Endothelial cell of hepatic sinusoid (primary cell): ENCODE results near the gene MAP1B.

Experiments
- in situ Hi-C: cut with HindIII; loops from 2 replicates; pipeline ENCODE4 v1.10.0; 2017; ENCODE audit warnings: low sequenced_read_pairs

Gene MAP1B

DNA sequence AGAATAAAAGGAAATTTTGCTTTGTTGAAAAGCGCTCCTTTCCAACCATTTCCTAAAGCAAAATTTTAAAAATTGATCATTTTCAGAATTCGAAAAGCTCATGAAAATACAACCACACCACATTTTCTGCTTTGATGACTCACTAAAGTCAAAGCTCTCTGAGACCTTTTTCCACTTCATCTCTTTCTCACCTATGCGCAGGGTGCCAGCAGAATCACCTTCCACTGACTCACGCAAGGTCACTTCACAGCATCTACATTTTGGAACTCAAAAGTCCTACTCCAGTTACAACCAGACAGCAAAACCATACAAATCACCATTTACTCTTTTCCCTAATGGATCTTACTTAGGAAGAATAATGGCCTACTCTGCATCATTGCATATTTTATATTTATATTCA lies 106.2 kb downstream of the MAP1B start:
- in situ Hi-C loops: no loop called here

DNA sequence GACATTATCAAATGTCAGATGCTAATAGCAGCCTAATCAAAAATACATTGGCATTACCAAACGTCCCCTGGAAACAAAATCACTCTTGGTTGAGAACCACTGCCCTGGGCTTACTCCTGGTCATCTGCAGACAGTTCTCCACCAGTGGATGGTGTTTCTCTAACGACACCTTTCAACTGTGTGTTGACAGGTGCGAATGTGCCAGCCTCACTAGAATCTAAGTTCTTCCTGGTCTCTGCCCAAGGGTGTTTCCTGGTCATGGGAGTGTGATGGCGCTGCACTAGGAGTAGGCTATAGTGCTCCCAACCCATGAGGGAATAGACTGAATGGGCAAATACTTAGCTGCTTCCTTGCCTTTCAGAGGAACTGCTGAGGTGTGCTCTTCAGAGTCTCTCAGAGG lies 106.9 kb downstream of the MAP1B start:
- in situ Hi-C loops: no loop called here

DNA sequence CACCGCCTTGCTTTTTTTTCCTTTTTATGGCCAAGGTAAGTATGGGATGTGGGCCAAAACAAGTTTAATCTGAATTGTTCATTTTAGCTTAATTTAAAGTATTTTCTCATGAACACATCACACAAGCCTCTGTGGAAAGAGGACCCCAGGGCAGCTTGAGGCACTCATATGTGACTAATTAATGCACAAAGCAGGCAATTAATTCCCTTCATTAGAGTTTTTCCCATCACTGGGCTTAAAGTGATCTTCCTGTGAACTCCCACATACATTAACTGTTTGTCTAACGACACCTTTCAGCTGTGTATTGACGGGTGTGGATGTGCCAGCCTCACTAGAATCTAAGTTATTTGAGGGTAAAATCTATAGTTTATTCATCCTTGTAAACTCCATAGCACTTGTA lies 109.5 kb downstream of the MAP1B start:
- in situ Hi-C loops: no loop called here

DNA sequence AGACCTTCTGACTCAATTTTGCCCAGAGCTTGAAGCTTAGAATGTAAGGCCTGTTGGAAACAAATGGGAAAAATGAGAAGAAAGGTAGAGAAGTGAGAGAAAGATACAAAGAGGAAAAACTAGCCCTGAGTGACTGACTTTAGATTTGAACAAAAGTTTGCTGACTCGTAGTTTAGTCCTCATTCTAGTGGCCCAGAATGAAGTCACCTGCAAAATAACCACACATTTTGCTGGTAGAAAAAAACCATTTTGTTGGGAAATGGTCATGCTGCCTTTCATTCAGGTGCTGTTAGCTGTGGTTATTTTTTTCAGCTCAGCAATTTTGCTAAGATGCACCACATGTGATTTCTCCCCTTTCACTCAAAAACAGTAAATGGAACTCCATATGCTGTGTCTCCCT lies 113.8 kb downstream of the MAP1B start:
- in situ Hi-C loops: no loop called here

DNA sequence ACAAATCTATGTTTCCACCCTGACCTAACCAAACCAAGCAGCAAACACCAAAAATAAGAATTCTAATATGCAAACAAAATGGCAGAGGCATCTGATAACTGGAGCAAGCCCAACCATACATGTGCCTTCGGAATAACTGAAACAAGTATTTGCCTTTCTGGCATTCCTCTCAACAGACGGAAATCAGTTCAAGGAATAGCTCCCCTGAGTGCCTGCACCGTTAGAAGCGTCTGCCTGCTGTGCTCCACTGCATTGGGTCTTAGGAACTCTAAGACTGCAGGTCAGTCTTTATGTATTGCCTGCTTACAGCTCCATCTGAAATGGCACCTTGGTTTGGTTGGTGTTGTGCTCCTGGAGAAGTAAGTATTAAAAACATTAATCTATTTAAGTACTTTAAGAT lies 114.3 kb downstream of the MAP1B start:
- in situ Hi-C loops: no loop called here

DNA sequence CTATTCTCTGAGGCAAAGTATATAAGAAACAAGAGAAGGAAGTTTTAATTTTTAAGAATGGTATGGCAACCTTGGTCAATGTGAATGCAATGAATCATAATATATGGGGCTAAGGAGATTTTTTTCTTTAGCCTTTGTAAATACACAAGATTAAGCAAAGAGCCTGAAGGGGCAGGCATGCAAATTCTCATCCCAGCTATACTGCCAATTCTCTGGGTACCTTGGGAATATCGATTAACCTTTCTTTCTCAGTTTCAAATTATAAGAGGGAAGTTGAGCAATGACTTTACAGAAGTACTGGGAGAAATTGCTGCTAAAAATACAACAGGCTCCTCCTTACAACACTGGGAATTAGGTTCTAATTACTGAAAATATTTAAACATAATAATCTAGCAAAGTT lies 115.2 kb downstream of the MAP1B start:
- in situ Hi-C loops: no loop called here

DNA sequence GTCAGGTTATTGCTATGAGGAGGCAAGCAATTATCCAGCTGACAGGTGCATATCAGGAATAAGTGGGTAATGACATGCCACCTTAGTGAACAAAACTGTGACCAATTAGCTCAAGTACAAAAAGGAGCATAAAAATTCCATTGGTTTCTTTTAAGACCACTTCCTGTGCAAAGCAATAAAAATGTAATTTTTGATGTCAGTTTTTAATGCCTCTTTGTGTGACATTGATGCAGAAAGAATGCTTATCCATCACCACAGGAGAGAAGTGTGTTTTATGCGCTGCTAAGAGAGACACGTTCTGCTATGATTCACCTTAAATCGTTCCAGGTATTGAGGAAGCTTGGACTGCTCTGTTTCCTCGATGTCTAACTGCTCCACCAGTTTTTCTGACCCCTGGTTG lies 116.1 kb downstream of the MAP1B start:
- in situ Hi-C loops: no loop called here

DNA sequence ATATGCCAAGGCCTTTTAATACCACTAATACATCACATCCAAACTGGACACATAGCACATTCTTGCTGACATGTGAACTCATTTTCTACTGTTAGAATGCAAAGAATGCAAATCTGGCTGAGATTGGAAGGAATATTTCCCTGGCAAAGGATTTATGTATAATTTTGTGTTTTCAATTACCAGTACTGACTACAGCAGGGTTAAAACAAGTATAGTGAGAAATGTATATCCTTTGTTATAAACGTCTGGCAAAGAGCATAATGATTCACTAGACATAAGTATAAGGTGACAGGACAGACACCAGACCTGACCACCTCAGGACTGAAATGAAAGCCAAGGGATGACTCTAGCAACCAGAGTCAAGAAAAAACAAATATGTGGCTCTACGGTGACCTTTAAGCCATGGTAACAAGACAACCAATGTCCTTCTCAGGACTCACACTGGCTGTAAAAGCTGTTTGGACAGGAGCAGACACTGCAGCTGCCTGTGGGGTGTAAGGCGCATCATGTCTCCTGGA lies 117.7 kb downstream of the MAP1B start:
- in situ Hi-C loops: no loop called here

DNA sequence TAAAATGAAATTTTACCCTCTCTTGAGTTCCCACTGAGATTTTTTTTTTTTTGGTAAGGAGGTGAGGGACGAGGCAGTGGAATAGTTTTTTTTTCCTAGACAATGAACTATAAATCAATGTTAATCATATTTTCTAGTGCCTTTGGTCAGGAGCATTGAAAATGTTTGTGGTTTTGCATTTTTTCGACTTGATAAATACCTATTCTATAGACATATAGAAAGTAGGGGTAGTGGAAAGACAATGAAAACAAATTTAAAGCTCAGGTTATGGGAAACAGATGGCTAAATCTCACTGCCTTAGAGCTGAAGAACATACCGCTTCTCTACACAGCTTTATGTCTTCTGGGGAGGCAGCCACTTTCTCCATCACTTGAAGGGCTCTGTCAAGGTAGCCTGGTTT lies 118.5 kb downstream of the MAP1B start:
- in situ Hi-C loops: no loop called here

DNA sequence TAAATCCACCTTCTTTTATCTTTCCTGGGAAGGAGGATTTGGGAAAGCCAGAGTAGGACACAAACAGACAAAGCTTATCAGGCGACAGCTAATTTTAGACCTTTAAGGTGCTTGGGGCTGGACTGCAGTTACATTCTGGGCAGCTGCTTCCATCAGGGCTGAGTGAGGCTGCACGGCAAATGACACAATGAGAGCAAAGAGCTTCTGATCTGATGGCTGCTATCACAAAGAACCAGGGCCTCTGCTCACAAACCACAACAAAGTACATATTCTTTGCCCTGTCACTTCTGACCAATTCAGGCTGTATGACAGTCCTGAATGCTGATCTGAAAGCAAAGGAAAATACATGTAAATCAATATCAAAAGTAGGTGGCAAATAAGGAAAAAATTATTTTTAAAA lies 119.7 kb downstream of the MAP1B start:
- in situ Hi-C loops: no loop called here

DNA sequence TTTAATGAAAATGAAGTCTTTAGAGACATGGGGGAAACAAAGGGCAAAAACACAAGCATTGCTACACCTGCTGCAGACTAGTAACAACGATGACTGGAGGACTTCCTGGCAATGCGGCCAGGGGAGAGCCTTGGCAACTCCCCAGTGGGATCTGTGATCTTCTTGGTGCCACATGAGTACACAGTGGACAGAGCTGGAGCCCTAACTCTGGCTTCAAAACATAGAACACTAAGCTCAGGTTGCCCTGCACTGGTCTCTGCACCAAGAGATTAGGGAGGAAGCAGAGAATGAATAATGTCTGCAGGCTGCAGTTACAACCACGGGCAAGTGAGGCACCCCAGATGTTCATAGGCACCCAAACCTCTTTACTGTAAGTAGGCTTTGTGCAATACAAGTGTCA lies 121.7 kb downstream of the MAP1B start:
- in situ Hi-C loops: no loop called here

DNA sequence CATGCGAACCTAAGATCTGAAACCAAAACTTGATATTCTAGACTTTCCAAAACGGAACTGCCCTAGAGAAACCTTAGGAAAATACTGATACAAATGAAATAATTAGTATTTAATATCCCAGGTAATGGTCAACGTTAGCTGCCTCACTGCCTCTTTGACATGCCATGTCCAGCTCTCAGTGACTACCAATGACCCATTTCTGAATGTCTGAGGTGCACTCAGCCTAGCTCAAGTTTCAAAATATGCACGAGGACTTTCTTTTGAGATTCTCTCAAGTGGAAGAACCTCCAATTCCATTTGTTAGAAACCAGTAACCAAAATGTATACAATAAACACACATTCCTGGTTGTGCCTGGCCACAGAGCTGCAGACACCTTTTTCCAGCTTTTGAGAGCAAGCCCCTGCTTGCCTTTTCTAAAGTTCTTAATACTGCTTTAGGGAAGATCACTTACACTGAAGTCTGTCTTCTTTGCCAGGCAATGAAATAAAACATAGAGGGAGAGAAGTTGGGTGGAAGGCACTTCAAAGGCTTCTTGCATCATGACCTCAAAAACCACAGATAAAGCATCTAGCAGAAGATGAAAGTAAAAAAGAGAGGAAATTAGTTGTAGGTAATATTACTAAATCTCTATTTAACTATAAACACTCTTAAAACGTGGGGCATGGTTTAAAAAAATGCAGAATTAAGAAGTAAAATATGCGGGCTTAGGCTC lies 124.9 kb downstream of the MAP1B start:
- in situ Hi-C loops: no loop called here

DNA sequence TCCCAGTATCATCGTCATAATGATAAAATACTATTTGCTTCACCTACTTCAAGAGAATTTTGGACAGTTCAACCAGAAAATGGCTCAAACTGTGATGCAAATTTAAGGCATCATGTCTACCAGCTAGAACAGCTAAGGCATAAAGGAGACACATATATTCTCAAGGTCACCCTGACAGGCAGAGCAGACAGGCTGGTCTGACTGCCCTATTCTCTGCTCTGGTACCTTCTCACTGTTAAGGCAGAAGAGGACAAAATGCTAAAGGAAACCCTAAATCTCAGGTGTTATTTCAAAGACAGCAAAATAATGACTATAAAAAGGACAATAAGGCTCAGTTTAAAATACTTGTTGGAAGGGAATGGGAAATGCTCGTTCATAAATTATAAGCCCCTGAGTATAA lies 125.6 kb downstream of the MAP1B start:
- in situ Hi-C loops: no loop called here

DNA sequence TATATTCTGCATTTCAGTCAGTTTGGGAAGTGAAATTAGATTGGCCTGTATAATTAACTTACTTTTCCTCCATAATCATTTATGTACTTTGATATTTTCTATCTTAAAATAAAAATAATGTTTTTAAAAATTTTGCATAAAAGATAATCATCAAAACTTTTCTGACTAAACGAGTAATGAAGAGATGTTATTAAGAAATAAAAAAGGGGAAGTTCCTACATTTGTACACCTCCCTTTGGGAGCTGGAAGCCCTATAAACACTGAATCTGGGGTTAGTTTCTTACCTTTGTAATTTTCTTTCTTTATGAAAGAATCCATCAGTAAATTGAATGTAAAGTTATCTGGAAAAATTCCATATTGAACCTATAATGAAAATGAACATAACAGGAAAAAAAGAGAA lies 126.6 kb downstream of the MAP1B start:
- in situ Hi-C loops: no loop called here

DNA sequence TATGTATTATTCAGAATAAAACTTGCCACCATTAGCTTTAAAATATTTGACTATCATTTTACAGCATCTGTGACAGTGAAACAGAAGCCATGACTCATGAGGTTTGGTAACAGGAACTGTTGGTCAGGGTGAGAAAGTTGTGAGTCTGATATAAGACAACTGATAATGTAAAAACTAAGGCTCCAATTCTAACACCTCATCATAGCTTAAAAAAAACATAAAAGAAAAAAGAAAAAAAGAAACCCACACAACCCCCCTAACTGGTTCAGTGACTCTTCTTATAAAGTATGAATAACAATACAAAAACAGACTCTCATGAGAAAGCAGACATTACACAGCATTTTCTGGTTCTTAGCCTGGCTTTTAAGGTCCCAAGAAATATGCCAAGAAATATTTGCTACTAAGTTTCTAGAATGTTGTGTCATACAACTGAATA lies 127.0 kb downstream of the MAP1B start:
- in situ Hi-C loops: no loop called here

DNA sequence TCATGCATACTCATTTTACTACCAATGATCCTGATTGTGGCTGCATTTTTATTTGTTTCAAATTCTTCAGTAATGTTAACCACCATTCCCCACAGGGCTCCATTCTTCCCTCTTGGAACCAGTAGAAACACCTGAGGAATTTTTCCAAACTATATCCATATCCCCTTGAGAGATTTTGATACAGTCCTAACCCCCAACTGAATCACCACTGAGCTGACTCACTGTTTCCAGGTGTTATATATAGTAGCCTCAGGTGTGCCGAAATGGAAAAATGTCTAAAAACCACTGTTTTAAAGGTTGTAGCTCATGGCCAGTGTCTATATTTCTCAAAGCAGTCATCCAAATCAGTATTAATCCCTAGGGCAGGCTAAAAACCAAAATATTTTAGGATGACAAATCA lies 127.6 kb downstream of the MAP1B start:
- in situ Hi-C loops: no loop called here

DNA sequence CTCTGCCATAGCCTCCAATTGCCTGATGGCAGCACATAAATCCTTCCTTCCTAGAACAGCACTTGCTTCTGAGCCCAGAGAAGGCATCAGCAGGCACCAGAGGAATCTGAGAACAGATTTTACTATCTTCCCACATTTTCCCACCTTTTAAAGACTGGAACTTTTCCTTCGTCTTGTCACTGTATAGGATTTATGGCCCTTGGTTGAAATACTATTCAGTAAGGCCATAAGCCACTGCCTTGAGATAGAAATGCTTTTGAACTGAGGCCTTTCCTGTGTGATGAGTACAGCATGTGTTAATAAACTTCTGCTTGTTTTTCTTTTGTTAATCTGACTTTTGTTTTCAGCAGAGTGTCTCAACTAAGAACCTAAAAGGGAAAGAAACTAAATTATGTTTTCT lies 128.4 kb downstream of the MAP1B start:
- in situ Hi-C loops: no loop called here

DNA sequence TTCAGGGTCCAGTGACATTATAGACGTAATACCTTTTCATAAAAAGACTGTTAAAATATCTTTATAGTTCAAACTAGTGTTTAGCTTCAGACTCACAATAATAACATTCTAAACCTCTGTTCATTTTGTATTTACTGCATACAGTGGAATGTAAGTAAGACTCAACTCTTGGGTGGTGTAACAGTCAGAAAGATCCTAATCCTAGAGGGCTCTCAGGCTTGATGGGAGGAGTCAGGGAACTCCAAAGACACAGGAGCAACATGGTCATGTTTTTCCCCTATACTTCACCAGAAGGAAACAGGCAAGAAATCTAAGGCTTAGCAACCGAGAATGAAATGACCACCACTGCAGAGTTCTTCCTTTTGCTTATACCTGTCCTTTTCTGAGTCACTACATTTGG lies 130.1 kb downstream of the MAP1B start:
- in situ Hi-C loops: no loop called here

DNA sequence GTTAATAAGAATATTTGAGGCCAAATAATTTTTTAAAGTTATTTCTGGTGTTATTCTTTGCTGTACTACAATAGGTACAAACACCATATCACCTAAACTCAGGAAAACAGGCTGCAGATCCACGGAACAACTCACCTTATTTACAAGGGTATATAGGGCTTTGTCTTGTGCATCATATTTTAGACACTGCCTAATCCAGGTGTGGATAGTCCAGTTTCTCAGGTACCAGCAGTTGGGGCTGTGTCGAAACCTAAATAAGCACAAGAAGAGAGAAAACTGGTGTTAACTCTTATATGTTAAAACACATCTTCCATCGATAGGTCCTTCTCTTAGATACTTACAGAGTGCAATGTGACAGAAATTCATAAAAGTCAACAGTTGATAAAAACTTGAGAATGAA lies 130.6 kb downstream of the MAP1B start:
- in situ Hi-C loops: no loop called here

DNA sequence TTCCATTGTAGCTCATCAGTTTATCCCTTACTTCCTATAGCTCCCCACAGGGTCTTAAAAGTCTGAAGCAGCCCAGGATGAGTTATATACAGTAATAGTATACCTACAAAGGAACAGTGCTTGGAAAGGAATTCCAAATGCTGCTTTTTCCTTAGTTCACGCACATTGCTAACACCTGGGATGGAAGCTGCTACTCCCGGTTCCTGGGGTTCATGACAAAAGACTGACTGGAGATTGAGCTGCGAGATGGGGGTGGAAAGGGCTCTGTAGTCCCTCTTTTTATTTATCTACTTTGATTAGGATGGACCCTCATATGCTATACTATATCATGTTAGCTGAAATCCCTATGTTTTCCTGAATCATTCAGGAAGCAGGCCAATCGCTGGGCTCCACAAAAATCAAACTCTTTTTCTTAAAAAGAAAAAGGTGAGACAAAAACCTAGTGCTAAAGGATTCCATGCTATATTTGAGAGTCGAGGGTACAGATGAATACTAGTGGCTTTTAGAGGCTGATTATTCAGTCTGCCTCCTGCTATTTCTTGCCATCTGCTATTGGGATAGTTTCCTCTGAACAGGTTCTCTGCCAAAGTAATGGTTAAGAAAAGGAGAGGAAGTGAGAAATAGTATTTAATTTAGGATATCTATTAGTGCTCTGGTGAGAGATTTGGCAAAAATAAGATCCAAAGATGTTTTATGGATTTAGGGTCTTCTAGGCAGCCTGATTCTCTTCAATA lies 131.6 kb downstream of the MAP1B start:
- in situ Hi-C loops: no loop called here

DNA sequence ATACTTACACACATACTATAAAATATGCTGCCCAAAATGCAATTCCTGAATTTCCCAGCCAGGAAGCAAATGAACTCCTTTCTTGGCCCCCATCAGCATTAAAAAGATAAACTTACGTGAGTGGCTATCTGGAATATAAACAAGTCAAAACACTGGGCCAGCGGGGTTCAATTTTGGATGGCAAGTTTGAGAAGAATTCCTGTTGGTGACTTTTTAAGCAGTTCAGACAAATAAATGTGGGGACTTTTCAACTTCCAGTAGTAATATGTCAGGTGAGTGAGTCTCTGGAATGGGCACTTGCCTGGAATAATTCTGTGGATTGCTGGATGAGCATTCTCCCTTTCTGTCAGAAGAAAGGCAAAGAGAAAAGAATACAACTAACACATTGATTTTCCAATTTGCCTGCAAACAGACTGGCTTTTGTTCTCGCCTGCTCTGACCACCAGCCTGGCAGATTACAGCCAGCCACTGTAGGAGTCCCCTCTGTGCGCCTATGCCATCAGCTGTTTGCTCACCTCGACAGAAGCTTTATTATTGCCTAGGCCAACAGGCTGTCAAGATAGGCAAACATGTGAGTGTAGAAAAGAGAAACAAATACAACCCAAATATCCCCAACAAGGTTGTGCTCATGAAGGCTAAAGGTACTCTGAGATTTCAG lies 134.2 kb downstream of the MAP1B start:
- in situ Hi-C loops: no loop called here
